ENCODE results near the gene CPN2.

CPN2 gene
- 0 reads per million in 2 donors for total RNA-seq

- no peak for DNase-seq
These were observed at the start of gene CPN2 for GRCh38 chr3:194351080-194351672. TSS of gene CPN2 (minus strand) at chr3:194351328. CDS start at chr3:194342702, 8,626 bp downstream.

DNA sequence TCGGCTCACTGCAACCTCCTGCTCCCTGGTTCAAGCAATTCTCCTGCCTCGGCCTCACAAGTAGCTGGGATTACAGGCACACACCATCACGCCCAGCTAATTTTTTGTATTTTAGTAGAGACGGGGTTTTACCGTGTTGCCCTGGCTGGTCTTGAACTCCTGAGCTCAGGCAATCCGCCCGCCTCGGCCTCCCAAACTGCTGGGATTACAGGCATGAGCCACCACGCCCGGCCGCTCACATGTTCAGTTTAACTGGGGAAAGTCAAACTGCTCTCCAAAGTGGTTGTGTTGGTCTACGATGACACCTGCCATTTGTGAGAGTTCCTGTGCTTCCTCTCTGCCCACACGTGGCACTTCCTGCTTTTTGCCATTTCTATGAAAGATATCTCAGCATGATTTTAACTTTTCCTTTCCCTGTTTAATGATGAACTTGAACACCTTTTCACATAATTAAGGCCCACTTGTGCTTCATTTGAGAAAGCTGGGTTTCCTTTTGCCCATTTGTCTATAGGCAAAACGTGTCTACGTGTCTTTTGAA is 48.8 kb upstream of the CPN2 start:
- no peak for DNase-seq

- no peak for DNase-seq
These were observed 48.0 kb upstream of the CPN2 start, which contains the start of gene GP5 for GRCh38 chr3:194399166-194399565. TSS of gene GP5 (minus strand) at chr3:194399266. CDS start at chr3:194398282, 984 bp downstream.

DNA sequence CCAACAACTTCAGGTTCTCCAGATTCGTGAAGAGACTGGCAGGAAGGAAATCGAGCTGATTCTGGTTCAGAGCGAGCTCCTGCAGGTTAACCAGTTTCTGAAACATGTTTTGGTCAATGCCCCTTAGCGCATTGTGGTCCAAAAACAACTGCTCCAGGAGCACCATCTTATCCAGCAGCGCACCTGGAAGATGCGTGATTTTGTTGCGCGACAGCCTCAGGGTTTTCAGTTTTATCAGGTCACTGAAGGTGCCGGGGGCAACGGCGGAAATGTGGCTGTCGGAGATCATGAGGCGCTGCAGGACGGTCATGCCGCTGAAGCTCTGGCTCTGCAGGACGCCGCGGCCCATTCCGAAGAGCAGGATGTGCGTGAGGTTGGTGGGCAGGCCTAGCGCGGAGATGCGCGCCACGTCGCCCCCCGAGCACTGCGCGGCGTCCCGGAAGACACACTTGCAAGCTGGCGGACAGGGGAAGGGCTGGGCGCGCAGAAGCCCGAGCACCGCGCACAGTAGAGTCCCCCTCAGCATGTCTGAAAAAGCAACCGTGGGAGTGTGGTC is 46.7 kb upstream of the CPN2 start:
- no peak for DNase-seq

DNA sequence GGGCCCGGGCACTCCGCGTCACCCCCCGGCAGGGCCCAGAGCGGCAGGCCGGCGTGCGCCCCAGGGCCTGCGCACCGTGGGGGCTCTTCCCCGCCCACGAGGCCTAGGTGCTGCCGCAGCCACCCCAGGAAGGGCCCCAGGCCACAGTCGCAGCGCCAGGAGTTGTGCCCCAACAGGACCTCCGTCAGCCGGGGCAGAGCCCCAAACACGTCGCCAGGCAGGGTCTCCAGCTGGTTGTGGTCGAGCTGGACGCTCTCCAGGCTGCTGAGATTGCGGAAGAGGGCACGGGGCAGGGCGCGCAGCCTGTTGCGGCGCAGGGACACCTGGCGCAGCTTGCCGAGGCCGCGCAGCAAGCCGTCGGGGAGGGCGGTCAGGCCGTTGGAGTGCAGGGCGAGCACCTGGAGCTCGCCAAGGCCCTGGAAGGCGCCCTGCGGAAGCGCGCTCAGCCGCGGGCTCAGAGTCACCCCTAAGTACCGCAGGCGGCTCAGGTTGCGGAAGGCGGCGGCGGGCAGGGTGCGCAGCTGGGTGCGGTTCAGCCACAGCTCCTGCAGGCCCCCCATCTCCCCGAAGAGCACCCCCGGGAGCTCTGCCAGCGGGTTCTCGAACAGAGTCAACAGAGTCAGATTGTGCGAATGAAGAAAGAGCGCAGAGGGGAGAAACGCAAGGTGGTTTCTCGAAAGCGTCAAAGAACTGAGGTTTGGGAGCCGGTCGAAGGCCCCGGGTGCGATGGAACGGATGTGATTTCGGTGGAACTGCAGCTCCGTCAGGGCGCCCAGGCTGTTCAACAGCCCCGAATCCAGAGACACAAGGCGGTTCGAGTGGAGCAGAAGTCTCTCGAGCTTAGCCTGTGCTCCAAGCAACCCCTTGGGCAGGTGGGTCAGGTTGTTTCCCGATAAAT is 46.0 kb upstream of the CPN2 start:
- no peak for DNase-seq

DNA sequence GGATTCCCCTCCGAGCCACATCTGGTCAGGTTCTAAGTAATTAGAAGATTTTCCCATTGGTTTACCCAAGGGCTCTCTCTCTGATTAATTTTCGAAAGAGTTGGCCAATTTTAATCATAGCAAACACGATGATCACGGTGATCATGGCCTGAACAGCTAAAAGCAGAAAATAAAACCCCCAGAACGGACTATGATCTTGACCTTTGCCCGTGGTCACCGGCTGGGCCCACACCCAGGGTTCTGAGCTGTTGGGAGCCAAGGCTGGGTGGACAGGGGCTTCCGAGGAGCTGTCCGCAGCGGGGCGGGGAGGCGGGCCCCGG is 45.4 kb upstream of the CPN2 start:
- no peak for DNase-seq

DNA sequence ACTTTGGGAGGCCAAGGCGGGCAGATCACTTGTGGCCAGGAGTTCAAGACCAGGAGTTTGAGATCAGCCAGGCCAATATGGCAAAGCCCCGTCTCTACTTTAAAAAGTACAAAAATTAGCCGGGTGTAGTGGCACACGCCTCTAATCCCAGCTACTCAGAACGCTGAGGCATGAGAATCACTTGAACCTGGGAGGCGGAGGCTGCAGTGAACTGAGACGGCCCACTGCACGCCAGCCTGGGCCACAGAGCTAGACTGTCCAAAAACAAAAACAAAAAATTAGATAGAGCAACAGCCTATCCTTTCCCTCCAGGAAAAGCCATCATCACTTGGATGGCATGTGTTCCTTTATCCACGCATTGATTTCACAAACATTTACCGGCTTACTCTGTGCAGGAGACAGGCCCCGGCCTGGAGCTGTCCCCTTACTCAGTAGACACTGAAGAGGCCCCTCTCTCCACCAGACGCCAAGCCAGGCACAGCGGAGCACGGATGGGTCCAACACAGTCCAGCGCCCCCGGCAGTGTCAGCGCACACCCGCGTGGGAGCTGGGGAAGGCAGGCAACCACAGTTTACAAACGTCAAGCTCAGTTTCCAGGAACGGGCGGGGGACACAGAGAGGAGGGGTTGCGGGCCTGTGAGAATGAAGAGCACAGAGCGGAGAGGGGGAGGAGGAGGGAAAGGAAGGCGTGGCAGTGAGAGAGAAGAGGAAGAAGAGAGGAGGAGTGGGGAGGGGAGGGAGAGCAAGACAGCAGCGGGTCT is 44.8 kb upstream of the CPN2 start:
- DNase-seq, result peak; percentile 13

- DNase-seq, result no peak
These were observed 44.1 kb upstream of the CPN2 start for GRCh38 chr3:194395212-194395611.

- no peak for DNase-seq
These were observed 41.4 kb upstream of the CPN2 start for GRCh38 chr3:194392576-194392975.

- DNase-seq, result no peak
These were observed 39.7 kb upstream of the CPN2 start for GRCh38 chr3:194390835-194391234.

DNA sequence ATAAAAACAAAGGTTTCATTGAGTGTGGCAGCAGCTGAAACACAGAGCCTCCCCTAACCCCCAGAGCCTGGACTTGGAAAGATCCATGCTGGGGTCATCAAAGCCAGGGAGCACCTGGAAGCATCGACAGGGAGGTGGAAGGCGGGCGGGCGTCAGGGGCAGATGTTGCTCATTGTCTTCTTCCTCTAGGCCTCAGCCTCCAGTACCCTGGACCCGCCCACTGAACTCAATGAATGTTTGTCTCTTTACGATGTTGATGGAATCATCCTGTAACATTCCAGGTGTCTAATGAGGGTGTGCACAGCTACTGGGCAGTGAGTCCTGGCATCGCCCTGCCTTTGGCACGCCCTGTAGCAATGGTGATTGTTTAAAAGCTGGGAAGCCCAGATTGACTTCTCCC is 38.1 kb upstream of the CPN2 start:
- no peak for DNase-seq

DNA sequence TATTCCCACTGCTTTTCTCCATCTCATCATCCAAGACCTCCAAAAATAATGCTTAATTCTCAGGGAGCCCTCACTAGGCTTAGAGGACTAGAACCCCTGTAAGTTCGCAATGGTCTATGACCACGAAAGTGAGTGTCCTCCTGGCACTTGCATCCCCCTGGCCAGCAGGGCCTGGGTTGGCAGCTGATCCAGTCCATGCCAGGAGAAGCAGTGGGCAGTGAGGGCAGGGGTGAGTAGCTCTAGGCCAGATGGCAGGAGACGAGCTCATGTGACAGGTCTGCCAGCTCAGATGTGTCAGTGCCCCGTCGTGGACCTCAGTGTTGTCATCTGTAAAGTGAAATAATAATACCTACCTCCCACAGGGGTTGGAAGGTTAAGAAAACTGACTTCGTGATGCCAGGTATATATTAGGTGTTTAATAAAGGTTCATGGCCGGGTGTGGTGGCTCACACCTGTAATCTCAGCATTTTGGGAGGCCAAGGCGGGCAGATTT is 36.8 kb upstream of the CPN2 start:
- DNase-seq, result no peak

DNA sequence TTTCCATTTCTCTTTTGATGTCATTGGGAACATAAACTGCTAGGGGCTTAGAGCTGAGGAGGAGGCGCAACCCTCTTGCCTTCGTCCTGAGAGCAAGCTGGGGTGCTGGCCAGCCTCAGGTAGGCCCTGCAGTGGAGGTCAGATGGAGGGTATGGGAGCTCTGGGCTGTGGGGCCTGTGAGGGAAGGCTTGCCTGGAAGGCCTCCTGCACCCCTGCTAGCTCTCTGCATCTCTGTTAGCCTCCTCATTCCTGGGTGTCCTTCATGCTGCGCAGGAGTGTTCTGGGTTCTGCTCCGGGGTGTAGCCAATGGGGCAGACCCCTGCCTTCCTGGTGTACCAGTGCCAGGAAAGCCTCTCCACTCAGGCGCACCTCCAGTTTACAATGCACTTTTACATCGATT is 36.1 kb upstream of the CPN2 start:
- no peak for DNase-seq

DNA sequence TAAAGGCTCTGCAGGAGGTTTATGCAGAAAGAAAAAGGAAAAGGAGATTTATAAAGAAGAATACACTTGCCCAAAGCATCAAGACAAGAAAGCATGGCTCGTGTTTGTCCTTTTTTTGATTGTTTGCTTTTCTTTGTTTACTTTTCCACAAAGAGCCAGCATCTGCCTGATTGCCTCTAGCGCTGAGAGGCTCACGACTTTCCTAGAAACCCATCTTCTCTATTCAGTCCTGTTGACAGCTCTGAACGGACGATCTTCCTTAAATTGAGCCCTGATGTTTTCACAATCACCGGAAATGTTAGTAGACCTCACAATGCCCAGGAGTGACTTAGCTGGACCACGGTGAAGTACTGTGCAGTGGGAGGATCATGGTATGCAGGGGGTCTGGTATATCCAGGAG is 35.5 kb upstream of the CPN2 start:
- no peak for DNase-seq

GRCh38 chr3:194386066-194386465 is 34.9 kb upstream of the CPN2 start:
- no peak for DNase-seq

DNA sequence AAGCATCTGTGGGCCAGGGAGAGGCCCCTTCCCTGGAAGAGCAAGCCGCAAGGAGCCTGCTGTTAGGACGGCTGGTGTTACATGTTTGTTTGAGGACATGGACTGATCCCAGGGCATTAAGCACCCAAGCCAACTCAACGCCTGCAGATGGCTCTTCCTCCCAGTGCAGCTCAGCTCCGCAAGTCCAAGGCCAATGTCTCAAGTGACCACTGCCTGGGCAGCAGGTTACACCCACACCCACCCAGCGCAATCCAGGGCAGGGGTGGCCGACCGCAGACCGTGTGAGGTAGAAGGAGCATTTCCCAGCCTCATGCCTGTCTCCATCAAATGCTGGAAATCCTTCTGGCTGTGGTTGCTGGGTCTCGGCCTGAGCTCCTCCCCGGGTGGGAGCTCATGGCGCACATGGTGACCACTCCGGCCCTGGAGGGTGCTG is 33.5 kb upstream of the CPN2 start:
- no peak for DNase-seq

DNA sequence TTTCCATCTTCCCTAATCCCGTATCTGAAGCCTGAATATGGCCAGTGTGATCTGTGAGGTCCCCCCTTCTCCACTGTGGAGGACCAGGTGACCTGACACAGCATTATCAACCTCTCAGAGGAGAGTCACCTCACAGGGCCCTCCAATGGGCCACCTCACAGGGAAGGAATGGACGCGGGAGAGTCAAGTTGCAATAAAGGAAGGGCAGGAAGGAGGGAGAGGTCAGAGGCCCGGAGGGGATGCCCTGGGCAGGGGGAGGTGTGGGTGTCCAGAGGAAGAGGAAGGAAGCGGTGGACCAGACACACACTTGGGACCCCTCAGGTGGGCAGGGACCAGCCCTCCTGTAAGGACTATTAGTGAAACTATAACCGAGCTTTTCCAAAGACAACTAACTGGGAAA is 33.0 kb upstream of the CPN2 start:
- no peak for DNase-seq

- no peak for DNase-seq
These were observed 32.3 kb upstream of the CPN2 start for GRCh38 chr3:194383276-194383940.

DNA sequence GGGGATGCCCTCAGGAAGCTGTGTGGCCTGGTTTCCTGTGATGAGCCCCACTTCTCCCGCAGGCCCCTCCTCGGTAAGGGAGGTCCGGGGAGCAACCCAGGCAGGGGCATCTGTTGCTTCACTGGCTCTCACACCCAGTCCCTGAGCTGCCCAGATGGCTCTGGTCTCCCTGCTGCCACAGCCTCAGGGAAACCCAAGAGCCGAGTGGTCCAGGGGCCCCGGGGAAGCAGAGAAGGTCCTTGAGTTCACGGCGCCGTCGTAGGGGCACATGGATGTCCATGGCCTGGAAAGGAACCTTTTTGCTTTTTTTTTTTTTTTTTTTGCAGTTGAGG is 31.7 kb upstream of the CPN2 start:
- no peak for DNase-seq

DNA sequence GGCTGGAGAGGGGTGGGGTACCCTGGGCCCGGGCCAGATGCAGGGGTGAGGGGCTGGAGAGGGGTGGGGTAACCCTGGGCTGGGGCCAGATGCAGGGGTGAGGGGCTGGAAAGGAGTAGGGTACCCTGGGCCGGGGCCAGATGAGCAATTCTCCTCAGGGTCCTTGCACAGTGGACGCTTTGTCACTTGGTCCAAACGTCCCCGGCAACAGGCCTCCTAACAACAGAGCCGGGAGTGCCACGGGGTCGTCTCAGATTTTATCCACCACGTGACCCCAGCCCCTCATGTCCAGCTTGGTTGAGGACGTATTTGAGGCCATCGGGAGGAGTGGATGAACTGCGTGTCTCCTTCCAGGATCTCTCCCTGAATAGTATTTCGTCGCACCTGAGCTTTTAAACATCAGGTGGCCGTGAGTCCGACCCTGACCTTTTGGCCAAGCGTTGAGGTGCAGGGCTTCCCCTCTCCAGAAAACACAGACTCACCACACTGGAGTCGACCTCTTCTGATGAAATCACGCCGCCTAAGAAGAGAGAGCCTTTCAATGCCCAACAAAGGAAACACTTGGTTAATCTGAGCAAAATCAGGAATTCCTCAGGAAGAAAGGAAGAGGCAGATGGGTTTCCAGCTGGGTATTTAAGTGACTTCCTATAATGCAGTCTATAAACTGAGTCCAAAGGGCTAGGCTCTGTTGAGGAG is 31.2 kb upstream of the CPN2 start:
- DNase-seq, result no peak

DNA sequence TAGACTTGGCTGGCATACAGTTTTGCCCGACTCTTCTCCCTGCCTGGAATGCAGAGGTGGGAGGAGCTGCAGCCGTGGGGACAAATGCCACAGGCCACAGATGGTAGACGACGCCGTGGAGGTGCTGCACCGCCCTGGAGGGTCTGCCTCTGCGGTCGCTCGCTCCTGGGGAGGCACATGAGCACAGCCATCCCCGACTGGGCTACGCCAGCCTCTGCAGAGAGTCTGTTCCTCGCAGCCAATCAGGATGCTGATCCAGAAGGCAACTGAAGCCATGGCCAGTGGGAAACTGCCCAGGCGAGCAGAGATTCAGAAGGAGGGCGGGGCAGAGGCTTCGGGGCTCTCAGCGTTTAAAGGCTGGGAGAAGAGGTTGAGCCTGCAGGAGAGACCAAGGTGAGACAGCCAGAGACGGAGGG is 30.3 kb upstream of the CPN2 start:
- no peak for DNase-seq

GRCh38 chr3:194380326-194380725 is 29.2 kb upstream of the CPN2 start:
- no peak for DNase-seq
